SW480 (cell line): ENCODE data around the gene SCUBE1.

Experiments used
- DNase-seq: peaks from one replicate; pipeline ENCODE4 v3.0.0-alpha.2; 2016; ENCODE audit warnings: low spot score

Gene SCUBE1

GRCh38 chr22:43326331-43327156 lies 16.6 kb downstream of the SCUBE1 start:
- DNase-seq: no peak

- no peak for DNase-seq
Observed at GRCh38 chr22:43325176-43325575, 18.0 kb downstream of the SCUBE1 start.

- DNase-seq: no peak
Observed at GRCh38 chr22:43320943-43321900, 21.9 kb downstream of the SCUBE1 start.

GRCh38 chr22:43319661-43320486 lies 23.3 kb downstream of the SCUBE1 start:
- no peak for DNase-seq

GRCh38 chr22:43317239-43317638 lies 25.9 kb downstream of the SCUBE1 start:
- DNase-seq: no peak

GRCh38 chr22:43315687-43316217 lies 27.4 kb downstream of the SCUBE1 start:
- DNase-seq: no peak

GRCh38 chr22:43314611-43315010 lies 28.6 kb downstream of the SCUBE1 start:
- no peak for DNase-seq

- no peak for DNase-seq
Observed at GRCh38 chr22:43313890-43314474, 29.2 kb downstream of the SCUBE1 start.

GRCh38 chr22:43313244-43313889 lies 29.8 kb downstream of the SCUBE1 start:
- DNase-seq: no peak

- DNase-seq: no peak
Observed at GRCh38 chr22:43312608-43313007, 30.6 kb downstream of the SCUBE1 start.

- no peak for DNase-seq
Observed at GRCh38 chr22:43310798-43311197, 32.4 kb downstream of the SCUBE1 start.

GRCh38 chr22:43310311-43310710 lies 32.9 kb downstream of the SCUBE1 start:
- no peak for DNase-seq

- DNase-seq: no peak
Observed at GRCh38 chr22:43308836-43309235, 34.3 kb downstream of the SCUBE1 start.

GRCh38 chr22:43308060-43308830 lies 34.9 kb downstream of the SCUBE1 start:
- DNase-seq: no peak

GRCh38 chr22:43305806-43306205 lies 37.4 kb downstream of the SCUBE1 start:
- DNase-seq: no peak

GRCh38 chr22:43304831-43305590 lies 38.2 kb downstream of the SCUBE1 start:
- DNase-seq: no peak

GRCh38 chr22:43303751-43304150 lies 39.4 kb downstream of the SCUBE1 start:
- DNase-seq: no peak

GRCh38 chr22:43303166-43303565 lies 40.0 kb downstream of the SCUBE1 start:
- no peak for DNase-seq

GRCh38 chr22:43302531-43303041 lies 40.6 kb downstream of the SCUBE1 start:
- DNase-seq: no peak
